IgD-negative memory B cell (primary cell): Measurements from ENCODE around the gene EEF1G. TPM values are rescaled to one million over a fixed set of nuclear protein-coding genes. Genes with fewer than 3 reads are reported as not detected.
A peak's percentile ranks its signal among the peaks of the same experiment; 100 is the strongest.

Experiments used
- H3K27ac Mint-ChIP-seq, 3 donors: one replicate each; pipeline ENCODE4 v1.8.0; 2020 to 2022; ENCODE audit warnings: mild to moderate bottlenecking in 3 of 3, mixed read lengths in 3 of 3, moderate library complexity in 1 of 3
- H3K27me3 Mint-ChIP-seq: one replicate; pipeline ENCODE4 v1.8.0; 2021; ENCODE audit warnings: mixed read lengths
- H3K36me3 Mint-ChIP-seq: one replicate; pipeline ENCODE4 v1.8.0; 2020; ENCODE audit warnings: mild to moderate bottlenecking, mixed read lengths
- H3K4me1 Mint-ChIP-seq, 3 donors: one replicate each; pipeline ENCODE4 v1.8.0; 2020 to 2022; ENCODE audit warnings: mixed read lengths in 3 of 3, mild to moderate bottlenecking in 1 of 3
- H3K4me3 Mint-ChIP-seq, 4 donors: one replicate each; pipeline ENCODE4 v1.8.0; 2020 to 2022; ENCODE audit warnings: mild to moderate bottlenecking in 4 of 4, mixed read lengths in 4 of 4, moderate library complexity in 3 of 4
- H3K9me3 Mint-ChIP-seq, 3 donors: one replicate each; pipeline ENCODE4 v1.8.0; 2020 to 2021; ENCODE audit warnings: mixed read lengths in 3 of 3, mild to moderate bottlenecking in 1 of 3
- polyA plus RNA-seq: library from polyadenylated mRNA; unstranded; fragments of 300-500 nt; fragmentation: Illumina TruSeq; gene quantifications from one replicate; pipeline ENCODE4 v1.2.3, GENCODE V29; 2021

Gene EEF1G
- polyA plus RNA-seq, 1 donor from 2014 or later: 1,657 TPM

GRCh38 chr11:62536301-62536957, 37.3 kb downstream of the EEF1G start:
- H3K9me3 Mint-ChIP-seq: no peaks in the 10 kb centered on the region
- peaks cover 23 to 31% (median 25%) of the 10 kb centered on the region in 3 donors for H3K4me1 Mint-ChIP-seq
- H3K27me3 Mint-ChIP-seq: no peaks in the 10 kb centered on the region
- peaks cover 6% of the 10 kb centered on the region for H3K36me3 Mint-ChIP-seq
- H3K27ac Mint-ChIP-seq: peak overlapping the region; percentile 88 to 99 (median 93)
- H3K4me3 Mint-ChIP-seq: peak overlapping the region in 2 of 4 donors; percentile 34 to 78

- Mint-ChIP-seq H3K36me3 (peaks cover 8% of the 10 kb centered on the region), H3K27ac (peak overlapping the region in 1 of 3 donors; percentile 93), H3K9me3 (no peaks in the 10 kb centered on the region), H3K4me1 (peaks cover 17 to 25% (median 20%) of the 10 kb centered on the region in 3 donors), H3K4me3 (no peak overlapping the region), H3K27me3 (no peaks in the 10 kb centered on the region)
These were observed 37.9 kb downstream of the EEF1G start for GRCh38 chr11:62535802-62536201.

GRCh38 chr11:62534779-62535545, 38.7 kb downstream of the EEF1G start:
- H3K4me1 Mint-ChIP-seq: peaks cover 15 to 24% (median 16%) of the 10 kb centered on the region in 3 donors
- no peaks in the 10 kb centered on the region for H3K27me3 Mint-ChIP-seq
- H3K4me3 Mint-ChIP-seq: peak overlapping the region in 2 of 4 donors; percentile 66 to 87

GRCh38 chr11:62532096-62532495, 41.6 kb downstream of the EEF1G start:
- Mint-ChIP-seq H3K27me3 (no peaks in the 10 kb centered on the region), H3K27ac (peak overlapping the region; percentile 68 to 91 (median 89)), H3K36me3 (peaks cover 10% of the 10 kb centered on the region), H3K4me1 (peaks cover 9 to 14% (median 10%) of the 10 kb centered on the region in 3 donors), H3K9me3 (no peaks in the 10 kb centered on the region), H3K4me3 (peak overlapping the region in 1 of 4 donors; percentile 55)

More at GRCh38 chr11:62534779-62535545, 38.7 kb downstream of the EEF1G start:
- no peaks in the 10 kb centered on the region for H3K9me3 Mint-ChIP-seq
- H3K27ac Mint-ChIP-seq: peak overlapping the region in 2 of 3 donors; percentile 90 to 93
- peaks cover 8% of the 10 kb centered on the region for H3K36me3 Mint-ChIP-seq

DNA sequence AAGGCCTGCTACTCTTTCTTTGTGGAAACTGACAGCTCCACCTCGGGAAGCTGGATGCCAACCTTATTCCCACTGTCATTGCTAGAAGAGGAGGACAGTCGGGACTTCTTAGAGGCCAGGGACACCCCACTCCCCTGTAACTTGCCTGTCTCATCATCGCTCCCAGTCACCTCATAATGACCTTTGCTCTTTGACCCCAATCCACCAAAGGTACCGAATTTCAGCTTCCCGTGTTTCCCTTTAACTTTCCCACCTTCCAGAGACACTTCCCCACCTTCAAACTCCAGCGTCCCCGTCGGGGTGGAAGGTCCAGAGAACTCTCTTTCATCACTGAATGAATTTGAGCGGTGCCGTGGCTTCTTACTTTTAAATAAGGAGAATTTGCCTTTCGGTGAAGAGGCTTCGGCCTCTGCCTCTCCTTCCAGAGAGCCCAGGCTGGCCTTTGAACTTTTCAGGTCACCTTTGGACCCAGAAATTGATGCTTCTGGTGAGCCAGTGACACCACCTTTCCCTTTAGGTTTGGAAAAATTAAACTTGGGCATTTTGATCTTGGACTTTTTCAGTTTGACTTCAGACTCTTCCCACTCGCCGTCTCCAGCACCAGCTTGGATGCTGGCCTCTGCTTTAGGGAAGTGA, 56.8 kb downstream of the EEF1G start:
- H3K4me1 Mint-ChIP-seq: peaks cover 4 to 17% (median 6%) of the 10 kb centered on the region in 3 donors
- H3K27ac Mint-ChIP-seq: peak overlapping the region; percentile 32 to 92 (median 81)
- no peaks in the 10 kb centered on the region for H3K27me3 Mint-ChIP-seq
- peaks cover 1% of the 10 kb centered on the region for H3K36me3 Mint-ChIP-seq
- no peaks in the 10 kb centered on the region for H3K9me3 Mint-ChIP-seq
- peak overlapping the region in 2 of 4 donors; percentile 47 to 52 for H3K4me3 Mint-ChIP-seq

- Mint-ChIP-seq H3K4me1 (peaks cover 4 to 13% (median 5%) of the 10 kb centered on the region in 3 donors), H3K36me3 (peaks cover 1% of the 10 kb centered on the region), H3K4me3 (no peak overlapping the region), H3K9me3 (no peaks in the 10 kb centered on the region), H3K27ac (peak overlapping the region; percentile 1 to 90 (median 88)), H3K27me3 (no peaks in the 10 kb centered on the region)
These were observed 59.5 kb downstream of the EEF1G start for GRCh38 chr11:62514151-62514550.

DNA sequence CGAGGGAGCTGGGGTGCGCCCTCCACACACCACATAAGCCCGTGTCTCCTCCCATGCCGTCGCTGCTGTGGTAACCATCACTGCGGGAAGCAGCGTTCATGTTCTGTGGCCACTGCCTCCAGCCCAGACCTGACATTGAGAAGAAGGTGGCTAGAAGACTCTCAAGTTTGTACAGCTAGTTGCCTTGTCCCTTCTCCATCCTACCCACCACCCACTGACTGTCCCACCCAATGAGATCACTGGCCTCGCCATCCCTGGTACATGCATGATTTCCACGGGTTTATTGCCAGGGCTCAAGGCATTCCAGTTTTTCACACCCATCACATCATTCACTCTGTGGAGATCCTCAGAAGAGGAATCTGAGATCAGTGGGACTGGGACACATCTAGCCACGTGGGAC, 60.1 kb downstream of the EEF1G start:
- Mint-ChIP-seq H3K4me3 (no peak overlapping the region), H3K27ac (peak overlapping the region in 2 of 3 donors; percentile 1 to 88)

DNA sequence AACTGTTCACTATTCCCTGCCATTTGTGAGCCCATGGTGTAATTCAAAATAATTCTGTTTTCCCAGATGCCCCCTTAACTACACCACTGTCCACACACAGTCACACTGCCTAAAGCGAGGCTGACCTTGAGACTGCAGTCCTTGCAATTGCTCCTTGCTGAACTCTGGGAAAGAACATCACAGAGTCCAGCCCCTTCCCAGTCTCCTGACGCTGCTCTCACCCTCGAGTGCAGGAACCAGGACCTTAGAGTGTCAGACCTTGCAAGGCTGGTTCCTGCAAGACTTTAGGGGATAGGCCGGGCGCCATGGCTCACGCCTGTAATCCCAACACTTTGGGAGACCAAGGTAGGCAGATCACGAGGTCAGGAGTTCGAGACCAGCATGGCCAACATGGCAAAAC, 60.7 kb downstream of the EEF1G start:
- Mint-ChIP-seq H3K9me3 (no peaks in the 10 kb centered on the region), H3K36me3 (peaks cover 1% of the 10 kb centered on the region), H3K4me1 (peaks cover 6 to 18% (median 14%) of the 10 kb centered on the region in 3 donors), H3K27ac (no peak overlapping the region), H3K4me3 (no peak overlapping the region), H3K27me3 (no peaks in the 10 kb centered on the region)

More for the DNA sequence above, 60.1 kb downstream of the EEF1G start:
- H3K36me3 Mint-ChIP-seq: peaks cover 1% of the 10 kb centered on the region
- H3K4me1 Mint-ChIP-seq: peaks cover 4 to 15% (median 9%) of the 10 kb centered on the region in 3 donors
- no peaks in the 10 kb centered on the region for H3K27me3 Mint-ChIP-seq
- H3K9me3 Mint-ChIP-seq: no peaks in the 10 kb centered on the region

Other genes with a start within 250 kb of the EEF1G start
- gene ASRGL1, start 236.4 kb downstream of the EEF1G start, polyA plus RNA-seq: 1.9 TPM
- gene SCGB1A1, start 154.9 kb downstream of the EEF1G start, polyA plus RNA-seq: not detected
- gene AHNAK, start 27.1 kb downstream of the EEF1G start, polyA plus RNA-seq: 107 TPM
- 19.2 TPM for gene TUT1, start 17.6 kb upstream of the EEF1G start, polyA plus RNA-seq
- gene MTA2, start 28.0 kb upstream of the EEF1G start, polyA plus RNA-seq: 32.9 TPM
- 13.8 TPM for gene EML3, start 38.9 kb upstream of the EEF1G start, polyA plus RNA-seq
- gene ROM1, start 39.4 kb upstream of the EEF1G start, polyA plus RNA-seq: 0.19 TPM
- 36.1 TPM for gene B3GAT3, start 48.1 kb upstream of the EEF1G start, polyA plus RNA-seq
- gene GANAB, start 72.7 kb upstream of the EEF1G start, polyA plus RNA-seq: 112 TPM
- gene INTS5, start 79.4 kb upstream of the EEF1G start, polyA plus RNA-seq: 30.9 TPM
- 96.3 TPM for gene C11orf98, start 91.3 kb upstream of the EEF1G start, polyA plus RNA-seq
- gene CSKMT, start 91.4 kb upstream of the EEF1G start, polyA plus RNA-seq: 6.3 TPM
- 13.7 TPM for gene UQCC3, start 97.8 kb upstream of the EEF1G start, polyA plus RNA-seq
- gene LBHD1, start 98.4 kb upstream of the EEF1G start, polyA plus RNA-seq: 6.2 TPM
- 228 TPM for gene UBXN1, start 105.2 kb upstream of the EEF1G start, polyA plus RNA-seq
- gene LRRN4CL, start 115.6 kb upstream of the EEF1G start, polyA plus RNA-seq: not detected
- gene BSCL2, start 133.5 kb upstream of the EEF1G start, polyA plus RNA-seq: 48.2 TPM
- gene GNG3, start 133.8 kb upstream of the EEF1G start, polyA plus RNA-seq: 13.3 TPM
- gene HNRNPUL2, start 153.6 kb upstream of the EEF1G start, polyA plus RNA-seq: 2.8 TPM
- 35.0 TPM for gene TTC9C, start 154.6 kb upstream of the EEF1G start, polyA plus RNA-seq
- gene ZBTB3, start 180.3 kb upstream of the EEF1G start, polyA plus RNA-seq: 5.0 TPM
- gene POLR2G, start 187.7 kb upstream of the EEF1G start, polyA plus RNA-seq: 202 TPM
- 12.2 TPM for gene TAF6L, start 197.5 kb upstream of the EEF1G start, polyA plus RNA-seq
- gene TMEM179B, start 213.5 kb upstream of the EEF1G start, polyA plus RNA-seq: 101 TPM
- 39.1 TPM for gene TMEM223, start 218.1 kb upstream of the EEF1G start, polyA plus RNA-seq
- 67.6 TPM for gene NXF1, start 231.5 kb upstream of the EEF1G start, polyA plus RNA-seq